A172 (cell line): ENCODE measurements around the gene RAVER1. TPM values are rescaled to one million over a fixed set of nuclear protein-coding genes. Genes with fewer than 3 reads are reported as not detected.

Experiments used
- DNase-seq: peaks from one replicate; pipeline ENCODE4 v3.0.0-alpha.2; 2015; ENCODE audit warnings: low spot score
- total RNA-seq: library from RNA; depleted of rRNA; stranded (reverse); fragments of >200 nt; shearing (Covaris generic); gene quantifications from 2 replicates; pipeline ENCODE4 v1.2.3, GENCODE V29; 2014; rRNA removed

RAVER1 gene
- total RNA-seq, 1 experiment from 2014 or later, result 34.9 TPM

DNA sequence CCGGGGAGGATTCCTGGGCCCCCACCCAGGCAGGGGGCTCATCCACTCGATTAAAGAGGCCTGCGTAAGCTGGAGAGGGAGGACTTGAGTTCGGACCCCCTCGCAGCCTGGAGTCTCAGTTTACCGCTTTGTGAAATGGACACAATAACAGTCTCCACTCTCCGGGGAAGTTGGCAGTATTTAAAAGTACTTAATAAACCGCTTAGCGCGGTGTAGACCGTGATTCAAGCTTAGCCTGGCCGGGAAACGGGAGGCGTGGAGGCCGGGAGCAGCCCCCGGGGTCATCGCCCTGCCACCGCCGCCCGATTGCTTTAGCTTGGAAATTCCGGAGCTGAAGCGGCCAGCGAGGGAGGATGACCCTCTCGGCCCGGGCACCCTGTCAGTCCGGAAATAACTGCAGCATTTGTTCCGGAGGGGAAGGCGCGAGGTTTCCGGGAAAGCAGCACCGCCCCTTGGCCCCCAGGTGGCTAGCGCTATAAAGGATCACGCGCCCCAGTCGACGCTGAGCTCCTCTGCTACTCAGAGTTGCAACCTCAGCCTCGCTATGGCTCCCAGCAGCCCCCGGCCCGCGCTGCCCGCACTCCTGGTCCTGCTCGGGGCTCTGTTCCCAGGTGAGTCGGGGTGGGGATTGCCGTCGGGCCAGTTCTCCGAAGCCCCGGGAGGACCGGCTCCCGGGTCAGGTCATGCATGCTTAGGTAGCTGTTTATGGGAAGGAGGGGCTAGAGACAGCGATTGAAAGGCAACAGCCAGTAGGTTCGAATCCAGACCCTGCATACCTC is 62.5 kb downstream of the RAVER1 start, which contains the start of gene ICAM1:
ICAM1 (plus strand) TSS at position 505 of the 779 bp plus-strand sequence; CDS start at position 545, 40 bp downstream.
- no peak for DNase-seq

GRCh38 chr19:10270180-10270615 is 63.1 kb downstream of the RAVER1 start:
- no peak for DNase-seq

DNA sequence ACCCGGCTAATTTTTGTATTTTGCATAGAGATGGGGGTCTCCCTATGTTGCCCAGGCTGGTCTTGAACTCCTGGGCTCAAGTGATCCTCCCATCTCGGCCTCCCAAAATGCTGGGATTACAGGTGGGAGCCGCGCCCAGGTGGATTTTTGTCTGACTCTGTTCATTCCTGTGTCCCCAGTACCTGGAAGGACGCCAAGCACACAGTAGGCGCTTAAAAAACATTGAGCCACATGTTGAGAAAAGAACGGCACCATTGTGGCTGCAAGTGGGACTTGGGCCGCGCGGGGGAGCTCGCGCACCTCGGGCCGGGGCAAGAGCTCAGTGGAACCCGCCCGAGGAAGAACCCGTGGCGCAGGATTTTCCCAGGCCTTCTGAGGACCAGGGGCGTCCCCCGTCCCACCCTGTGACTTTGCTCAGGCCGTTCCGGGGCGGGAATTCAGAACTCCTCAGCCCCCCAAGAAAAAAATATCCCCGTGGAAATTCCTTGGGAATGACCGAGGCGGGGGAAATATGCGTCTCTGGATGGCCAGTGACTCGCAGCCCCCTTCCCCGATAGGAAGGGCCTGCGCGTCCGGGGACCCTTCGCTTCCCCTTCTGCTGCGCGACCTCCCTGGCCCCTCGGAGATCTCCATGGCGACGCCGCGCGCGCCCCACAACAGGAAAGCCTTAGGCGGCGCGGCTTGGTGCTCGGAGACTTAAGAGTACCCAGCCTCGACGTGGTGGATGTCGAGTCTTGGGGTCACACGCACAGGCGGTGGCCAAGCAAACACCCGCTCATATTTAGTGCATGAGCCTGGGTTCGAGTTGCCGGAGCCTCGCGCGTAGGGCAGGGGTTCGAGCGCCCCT is 63.8 kb downstream of the RAVER1 start:
- DNase-seq, result peak; percentile 48

GRCh38 chr19:10268071-10268470 is 65.3 kb downstream of the RAVER1 start:
- DNase-seq, result no peak

DNA sequence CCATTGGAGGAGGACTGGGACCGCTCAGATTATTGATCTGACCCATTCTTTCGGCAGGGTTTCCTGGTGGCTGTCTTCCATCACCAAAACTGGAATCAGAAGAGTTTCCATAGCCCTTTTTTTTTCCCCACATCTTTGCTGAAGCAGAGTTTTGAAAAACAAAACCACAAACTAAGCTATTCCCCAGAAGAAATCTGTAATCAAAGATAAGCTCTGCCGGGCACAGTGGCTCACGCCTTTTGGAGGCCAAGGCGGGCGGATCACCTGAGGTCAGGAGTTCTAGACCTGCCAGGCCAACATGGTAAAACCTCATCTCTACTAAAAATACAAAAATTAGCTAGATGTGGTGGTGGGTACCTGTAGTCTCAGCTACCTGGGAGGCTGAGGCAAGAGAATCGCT is 66.6 kb downstream of the RAVER1 start:
- DNase-seq, result no peak

Other genes starting within 250 kb of the RAVER1 start
- 16.5 and 20.4 TPM in 2 replicates for gene SHFL, start 247.2 kb downstream of the RAVER1 start, total RNA-seq
- gene ANGPTL6, start 230.9 kb downstream of the RAVER1 start, total RNA-seq, result 0.47 and 0.86 TPM in 2 replicates
- gene PPAN, start 227.2 kb downstream of the RAVER1 start, total RNA-seq, result 27.6 and 34.6 TPM in 2 replicates
- gene P2RY11, start 221.8 kb downstream of the RAVER1 start, total RNA-seq, result 1.5 and 2.9 TPM in 2 replicates
- gene EIF3G, start 213.6 kb downstream of the RAVER1 start, total RNA-seq, result 305 and 379 TPM in 2 replicates
- 99.5 and 132 TPM in 2 replicates for gene DNMT1, start 138.6 kb downstream of the RAVER1 start, total RNA-seq
- 1.7 and 2.5 TPM in 2 replicates for gene S1PR2, start 102.2 kb downstream of the RAVER1 start, total RNA-seq
- 130 and 157 TPM in 2 replicates for gene MRPL4, start 81.3 kb downstream of the RAVER1 start, total RNA-seq
- gene ICAM1, start 62.4 kb downstream of the RAVER1 start, total RNA-seq, result 0.22 TPM in 1 of 2 replicates, not detected in the other
- gene ICAM4, start 46.6 kb downstream of the RAVER1 start, total RNA-seq, result 0.09 and 0.24 TPM in 2 replicates
- gene ICAM5, start 43.6 kb downstream of the RAVER1 start, total RNA-seq, result 0.19 and 0.53 TPM in 2 replicates
- 1.3 and 1.5 TPM in 2 replicates for gene ZGLP1, start 23.7 kb downstream of the RAVER1 start, total RNA-seq
- 50.7 and 57.2 TPM in 2 replicates for gene FDX2, start 17.5 kb downstream of the RAVER1 start, total RNA-seq
- gene ICAM3, start 6.1 kb upstream of the RAVER1 start, total RNA-seq, result 3.6 and 8.9 TPM in 2 replicates
- 59.7 and 112 TPM in 2 replicates for gene TYK2, start 47.0 kb upstream of the RAVER1 start, total RNA-seq
- 260 and 268 TPM in 2 replicates for gene CDC37, start 70.0 kb upstream of the RAVER1 start, total RNA-seq
- gene PDE4A, start 87.0 kb upstream of the RAVER1 start, total RNA-seq, result 0.41 and 1.3 TPM in 2 replicates
- gene KEAP1, start 169.8 kb upstream of the RAVER1 start, total RNA-seq, result 118 and 128 TPM in 2 replicates
- gene S1PR5, start 183.9 kb upstream of the RAVER1 start, total RNA-seq, result 7.9 and 9.0 TPM in 2 replicates
- gene ATG4D, start 210.4 kb upstream of the RAVER1 start, total RNA-seq, result 62.5 and 68.0 TPM in 2 replicates
- 7.4 and 9.5 TPM in 2 replicates for gene KRI1, start 232.5 kb upstream of the RAVER1 start, total RNA-seq
- 10.6 and 11.3 TPM in 2 replicates for gene CDKN2D, start 235.4 kb upstream of the RAVER1 start, total RNA-seq